NT2/D1 (cell line): ENCODE measurements around the gene VPS35.

Experiments
- SUZ12 ChIP-seq: IDR thresholded peaks from 2 replicates; pipeline ENCODE4 v1.6.1; 2011; ENCODE audit not compliant: insufficient read length, insufficient read depth; ENCODE audit errors: extremely low read depth
- YY1 ChIP-seq: IDR thresholded peaks from 2 replicates; pipeline ENCODE4 v1.6.1; 2011; ENCODE audit not compliant: insufficient read length, insufficient read depth

- TF ChIP-seq YY1 = no peak
- no peak for TF ChIP-seq SUZ12
Measured at GRCh38 chr16:46618516-46618915, 70.5 kb downstream of the VPS35 start.
